Inferior parietal cortex (tissue), 1 donor: Measurements from ENCODE around the gene MDH1B.
"Not testable (repeated sequence)": the region's sequence is repeated elsewhere in the genome, so short reads cannot be mapped to it uniquely, and the experiment has no call there.

Experiments used
- DNase-seq: peaks from one replicate; pipeline ENCODE4 v3.0.0-alpha.2; 2016; ENCODE audit errors: extremely low spot score

MDH1B gene

GRCh38 chr2:206766057-206766930 is 1.2 kb upstream of the MDH1B start:
- DNase-seq = no peak

- no peak for DNase-seq
Measured at GRCh38 chr2:206764673-206765241, 371 bp downstream of the MDH1B start.

GRCh38 chr2:206756816-206757215 is 8.3 kb downstream of the MDH1B start:
- DNase-seq = no peak

- no peak for DNase-seq
Measured at GRCh38 chr2:206740800-206741199, 24.3 kb downstream of the MDH1B start.

- DNase-seq = no peak
Measured at GRCh38 chr2:206739271-206739670, 25.9 kb downstream of the MDH1B start.

GRCh38 chr2:206736935-206737334 is 28.2 kb downstream of the MDH1B start:
- DNase-seq = no peak

GRCh38 chr2:206733341-206733740 is 31.8 kb downstream of the MDH1B start:
- no peak for DNase-seq

- peak; percentile 53 for DNase-seq
Measured at GRCh38 chr2:206728277-206729199, 36.6 kb downstream of the MDH1B start.

- DNase-seq = no peak
Measured at GRCh38 chr2:206727287-206727686, 37.8 kb downstream of the MDH1B start.

GRCh38 chr2:206723288-206723687 is 41.8 kb downstream of the MDH1B start:
- DNase-seq = no peak

- no peak for DNase-seq
Measured at GRCh38 chr2:206721256-206721920, 43.7 kb downstream of the MDH1B start.

- no peak for DNase-seq
Measured at GRCh38 chr2:206718296-206718695, 46.8 kb downstream of the MDH1B start, which contains the start of gene DYTN. Gene DYTN, minus strand, starts transcription at chr2:206718396. Its CDS starts 117 bp downstream, at chr2:206718279.

- DNase-seq = no peak
Measured at GRCh38 chr2:206716623-206717022, 48.5 kb downstream of the MDH1B start.

- DNase-seq = not testable (repeated sequence)
Measured at GRCh38 chr2:206715183-206715582, 49.9 kb downstream of the MDH1B start.

GRCh38 chr2:206713746-206714145 is 51.4 kb downstream of the MDH1B start:
- DNase-seq = no peak

GRCh38 chr2:206708286-206708685 is 56.8 kb downstream of the MDH1B start:
- DNase-seq = no peak

- no peak for DNase-seq
Measured at GRCh38 chr2:206707164-206707701, 57.9 kb downstream of the MDH1B start.

GRCh38 chr2:206701952-206702605 is 63.0 kb downstream of the MDH1B start:
- no peak for DNase-seq

- no peak for DNase-seq
Measured at GRCh38 chr2:206700156-206700555, 65.0 kb downstream of the MDH1B start.

GRCh38 chr2:206698811-206699210 is 66.3 kb downstream of the MDH1B start:
- DNase-seq = no peak

- DNase-seq = no peak
Measured at GRCh38 chr2:206696910-206697309, 68.2 kb downstream of the MDH1B start.
